ENCODE results near the gene FAM124B.

DNA sequence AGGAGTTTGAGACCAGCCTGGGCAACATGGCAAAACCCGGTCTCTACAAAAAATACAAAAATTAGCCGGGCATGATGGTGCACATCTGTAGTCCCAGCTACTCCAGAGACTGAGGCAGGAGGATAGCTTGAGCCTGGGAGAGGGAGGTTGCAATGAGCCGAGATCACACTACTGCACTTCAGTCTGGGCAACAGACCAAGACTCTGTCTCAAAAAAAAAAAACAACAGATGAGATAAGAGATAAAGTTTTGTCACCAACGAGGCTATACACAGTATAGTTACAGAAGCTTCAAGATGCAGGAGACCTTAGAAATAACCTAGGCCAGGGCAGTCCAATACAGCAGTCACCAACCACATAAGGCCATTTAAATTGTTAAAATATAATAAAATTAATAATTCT, 9.4 kb downstream of the FAM124B start:
- TF ChIP-seq, protein P1, sequence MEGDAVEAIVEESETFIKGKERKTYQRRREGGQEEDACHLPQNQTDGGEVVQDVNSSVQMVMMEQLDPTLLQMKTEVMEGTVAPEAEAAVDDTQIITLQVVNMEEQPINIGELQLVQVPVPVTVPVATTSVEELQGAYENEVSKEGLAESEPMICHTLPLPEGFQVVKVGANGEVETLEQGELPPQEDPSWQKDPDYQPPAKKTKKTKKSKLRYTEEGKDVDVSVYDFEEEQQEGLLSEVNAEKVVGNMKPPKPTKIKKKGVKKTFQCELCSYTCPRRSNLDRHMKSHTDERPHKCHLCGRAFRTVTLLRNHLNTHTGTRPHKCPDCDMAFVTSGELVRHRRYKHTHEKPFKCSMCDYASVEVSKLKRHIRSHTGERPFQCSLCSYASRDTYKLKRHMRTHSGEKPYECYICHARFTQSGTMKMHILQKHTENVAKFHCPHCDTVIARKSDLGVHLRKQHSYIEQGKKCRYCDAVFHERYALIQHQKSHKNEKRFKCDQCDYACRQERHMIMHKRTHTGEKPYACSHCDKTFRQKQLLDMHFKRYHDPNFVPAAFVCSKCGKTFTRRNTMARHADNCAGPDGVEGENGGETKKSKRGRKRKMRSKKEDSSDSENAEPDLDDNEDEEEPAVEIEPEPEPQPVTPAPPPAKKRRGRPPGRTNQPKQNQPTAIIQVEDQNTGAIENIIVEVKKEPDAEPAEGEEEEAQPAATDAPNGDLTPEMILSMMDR (IDR thresholded peaks at IDR 0.05): no peak
- no peak for TF ChIP-seq EZH2 (IDR thresholded peaks at IDR 0.05)
- no peak for TF ChIP-seq EZH2phosphoT487 (IDR thresholded peaks at IDR 0.05)
